Panc1 (cell line): Measurements from ENCODE around the gene TTC28.

Experiments
- POLR2AphosphoS5 ChIP-seq: IDR thresholded peaks from 2 replicates; pipeline ENCODE4 v1.6.1; 2012; ENCODE audit warnings: mild to moderate bottlenecking, low read depth, low read length, moderate library complexity
- TCF7L2 ChIP-seq: IDR thresholded peaks from 2 replicates; pipeline ENCODE4 v1.6.1; 2011; ENCODE audit warnings: mild to moderate bottlenecking, low read depth, low read length, inconsistent platforms
- TF ChIP-seq, protein P1 (sequence below): fragments of 450-650 bp; IDR thresholded peaks from 2 replicates; pipeline ENCODE4 v1.5.1; 2017; ENCODE audit warnings: mild to moderate bottlenecking

DNA sequence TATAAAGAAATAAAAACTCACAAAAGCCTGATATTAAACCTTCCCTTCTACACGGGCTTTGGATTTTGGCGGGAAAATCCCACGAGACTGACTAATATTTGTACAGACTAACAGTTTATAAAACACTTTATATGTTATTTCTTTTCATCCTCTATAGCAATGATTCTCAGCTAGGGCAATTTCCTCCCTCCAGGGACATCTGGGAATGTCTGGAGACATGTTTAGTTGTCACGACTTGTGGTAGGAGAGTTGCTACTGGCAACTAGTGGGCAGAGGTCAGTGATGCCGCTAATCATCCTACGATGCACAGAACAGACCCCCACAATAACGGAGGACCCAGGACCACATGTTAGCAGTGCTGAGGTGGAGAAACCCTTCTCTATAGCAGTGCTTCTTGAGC is 455.8 kb downstream of the TTC28 start:
- TF ChIP-seq, protein P1, sequence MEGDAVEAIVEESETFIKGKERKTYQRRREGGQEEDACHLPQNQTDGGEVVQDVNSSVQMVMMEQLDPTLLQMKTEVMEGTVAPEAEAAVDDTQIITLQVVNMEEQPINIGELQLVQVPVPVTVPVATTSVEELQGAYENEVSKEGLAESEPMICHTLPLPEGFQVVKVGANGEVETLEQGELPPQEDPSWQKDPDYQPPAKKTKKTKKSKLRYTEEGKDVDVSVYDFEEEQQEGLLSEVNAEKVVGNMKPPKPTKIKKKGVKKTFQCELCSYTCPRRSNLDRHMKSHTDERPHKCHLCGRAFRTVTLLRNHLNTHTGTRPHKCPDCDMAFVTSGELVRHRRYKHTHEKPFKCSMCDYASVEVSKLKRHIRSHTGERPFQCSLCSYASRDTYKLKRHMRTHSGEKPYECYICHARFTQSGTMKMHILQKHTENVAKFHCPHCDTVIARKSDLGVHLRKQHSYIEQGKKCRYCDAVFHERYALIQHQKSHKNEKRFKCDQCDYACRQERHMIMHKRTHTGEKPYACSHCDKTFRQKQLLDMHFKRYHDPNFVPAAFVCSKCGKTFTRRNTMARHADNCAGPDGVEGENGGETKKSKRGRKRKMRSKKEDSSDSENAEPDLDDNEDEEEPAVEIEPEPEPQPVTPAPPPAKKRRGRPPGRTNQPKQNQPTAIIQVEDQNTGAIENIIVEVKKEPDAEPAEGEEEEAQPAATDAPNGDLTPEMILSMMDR = no peak
- TF ChIP-seq TCF7L2 (no peak), POLR2AphosphoS5 (no peak)
